HEK293T (cell line): ENCODE results near the gene GPRIN3.

Experiments
- ARNT ChIP-seq: fragments of 450-650 bp; IDR thresholded peaks from 2 replicates; pipeline ENCODE4 v1.6.1; 2017; ENCODE audit warnings: mild to moderate bottlenecking
- BHLHE40 ChIP-seq: fragments of 450-650 bp; IDR thresholded peaks from 2 replicates; pipeline ENCODE4 v1.6.1; 2016; ENCODE audit warnings: mild to moderate bottlenecking, moderate library complexity, borderline replicate concordance
- ELF4 ChIP-seq: fragments of 450-650 bp; IDR thresholded peaks from 2 replicates; pipeline ENCODE4 v1.6.1; 2017; ENCODE audit warnings: antibody characterized with exemption
- FOXA1 ChIP-seq: fragments of 450-650 bp; IDR thresholded peaks from 2 replicates; pipeline ENCODE4 v1.6.1; 2016; ENCODE audit warnings: mild to moderate bottlenecking
- FOXK2 ChIP-seq: fragments of 450-650 bp; IDR thresholded peaks from 2 replicates; pipeline ENCODE4 v1.6.1; 2016; ENCODE audit warnings: mild to moderate bottlenecking
- FOXM1 ChIP-seq: fragments of 450-650 bp; IDR thresholded peaks from 2 replicates; pipeline ENCODE4 v1.6.1; 2017; ENCODE audit warnings: mild to moderate bottlenecking, borderline replicate concordance
- LEF1 ChIP-seq: fragments of 450-650 bp; IDR thresholded peaks from 2 replicates; pipeline ENCODE4 v1.6.1; 2017; ENCODE audit warnings: mild to moderate bottlenecking, borderline replicate concordance
- NFRKB ChIP-seq: fragments of 450-650 bp; IDR thresholded peaks from 2 replicates; pipeline ENCODE4 v1.6.1; 2016; ENCODE audit warnings: mild to moderate bottlenecking, moderate library complexity
- SP1 ChIP-seq: fragments of 450-650 bp; IDR thresholded peaks from 2 replicates; pipeline ENCODE4 v1.6.1; 2017
- SUZ12 ChIP-seq: fragments of 450-650 bp; IDR thresholded peaks from 2 replicates; pipeline ENCODE4 v1.6.1; 2016; ENCODE audit warnings: mild to moderate bottlenecking
- TARDBP ChIP-seq: fragments of 450-650 bp; IDR thresholded peaks from 2 replicates; pipeline ENCODE4 v1.6.1; 2016
- ZNF384 ChIP-seq: fragments of 450-650 bp; IDR thresholded peaks from 2 replicates; pipeline ENCODE4 v1.6.1; 2016

DNA sequence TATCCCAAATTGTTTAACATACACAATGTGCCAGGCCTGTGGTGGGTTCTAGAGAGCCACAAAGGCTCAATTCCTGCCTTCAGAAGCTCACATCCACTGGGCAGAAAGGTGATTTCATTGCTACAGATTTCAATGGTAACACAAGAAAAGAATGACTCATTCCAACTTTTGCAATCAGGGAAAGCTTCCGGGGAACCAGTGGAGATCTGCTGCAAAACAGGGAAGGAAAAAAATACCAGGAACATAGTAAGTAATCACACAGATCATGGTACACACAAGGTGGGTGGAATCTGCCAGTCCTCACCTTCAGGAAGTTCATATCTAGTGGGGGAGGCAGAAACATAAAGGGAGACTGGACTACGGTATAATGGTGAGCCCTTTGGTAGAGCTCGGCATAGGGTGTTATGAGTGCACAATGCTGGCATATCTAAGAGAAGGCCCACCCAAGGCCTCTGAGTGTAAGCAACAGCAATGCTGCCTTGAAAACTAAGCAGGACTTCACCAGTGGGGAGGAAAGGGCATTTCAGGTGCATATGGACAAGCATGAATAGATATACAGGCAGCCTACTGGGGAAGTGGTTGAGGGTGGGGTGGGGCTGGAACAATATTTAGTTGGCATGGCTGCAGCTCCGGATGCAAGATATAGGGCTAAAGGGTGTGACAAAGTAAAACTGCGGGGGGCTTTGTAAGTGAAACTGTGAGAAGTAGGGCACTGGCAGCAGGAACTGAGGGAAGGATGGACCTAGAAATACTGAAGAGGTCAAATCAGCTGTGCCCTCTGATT lies 24.2 kb downstream of the GPRIN3 start:
- TF ChIP-seq FOXM1 (no peak), NFRKB (no peak), FOXA1 (no peak), BHLHE40 (no peak), SUZ12 (no peak), ELF4 (no peak), ARNT (no peak), FOXK2 (no peak), ZNF384 (no peak), SP1 (no peak), TARDBP (no peak), LEF1 (no peak)
